HEK293T (cell line): Measurements from ENCODE around the gene BID.

Source experiments
- BHLHE40 ChIP-seq: fragments of 450-650 bp; IDR thresholded peaks from 2 replicates; pipeline ENCODE4 v1.6.1; 2016; ENCODE audit warnings: mild to moderate bottlenecking, moderate library complexity, borderline replicate concordance
- FOXA1 ChIP-seq: fragments of 450-650 bp; IDR thresholded peaks from 2 replicates; pipeline ENCODE4 v1.6.1; 2016; ENCODE audit warnings: mild to moderate bottlenecking
- FOXK2 ChIP-seq: fragments of 450-650 bp; IDR thresholded peaks from 2 replicates; pipeline ENCODE4 v1.6.1; 2016; ENCODE audit warnings: mild to moderate bottlenecking
- HDGF ChIP-seq: fragments of 450-650 bp; IDR thresholded peaks from 2 replicates; pipeline ENCODE4 v1.6.1; 2017; ENCODE audit warnings: antibody characterized with exemption, borderline replicate concordance
- SP1 ChIP-seq: fragments of 450-650 bp; IDR thresholded peaks from 2 replicates; pipeline ENCODE4 v1.6.1; 2017
- SUZ12 ChIP-seq: fragments of 450-650 bp; IDR thresholded peaks from 2 replicates; pipeline ENCODE4 v1.6.1; 2016; ENCODE audit warnings: mild to moderate bottlenecking
- TARDBP ChIP-seq: fragments of 450-650 bp; IDR thresholded peaks from 2 replicates; pipeline ENCODE4 v1.6.1; 2016
- TF ChIP-seq, protein P1 (sequence below): fragments of 450-650 bp; IDR thresholded peaks from 2 replicates; pipeline ENCODE4 v1.6.1; 2016

DNA sequence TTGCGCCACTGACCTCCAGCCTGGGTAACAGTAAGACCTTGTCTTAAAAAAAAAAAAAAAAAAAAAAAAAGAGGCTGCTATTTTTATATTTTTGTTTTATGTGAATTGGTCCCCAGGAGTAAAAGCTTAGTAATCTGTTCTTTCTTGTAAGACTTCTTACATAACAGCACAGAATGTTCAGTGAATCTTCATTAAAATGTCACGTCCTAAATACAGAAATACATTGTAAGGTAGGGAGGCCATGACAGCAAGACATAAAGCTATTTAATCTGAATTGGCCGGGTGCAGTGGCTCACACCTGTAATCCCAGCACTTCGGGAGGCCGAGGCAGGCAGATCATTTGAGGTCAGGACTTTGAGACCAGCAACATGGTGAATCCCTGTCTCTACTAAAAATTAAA is 64.2 kb downstream of the BID start:
- TF ChIP-seq, protein P1, sequence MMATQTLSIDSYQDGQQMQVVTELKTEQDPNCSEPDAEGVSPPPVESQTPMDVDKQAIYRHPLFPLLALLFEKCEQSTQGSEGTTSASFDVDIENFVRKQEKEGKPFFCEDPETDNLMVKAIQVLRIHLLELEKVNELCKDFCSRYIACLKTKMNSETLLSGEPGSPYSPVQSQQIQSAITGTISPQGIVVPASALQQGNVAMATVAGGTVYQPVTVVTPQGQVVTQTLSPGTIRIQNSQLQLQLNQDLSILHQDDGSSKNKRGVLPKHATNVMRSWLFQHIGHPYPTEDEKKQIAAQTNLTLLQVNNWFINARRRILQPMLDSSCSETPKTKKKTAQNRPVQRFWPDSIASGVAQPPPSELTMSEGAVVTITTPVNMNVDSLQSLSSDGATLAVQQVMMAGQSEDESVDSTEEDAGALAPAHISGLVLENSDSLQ: no peak
- TF ChIP-seq FOXA1 (no peak), FOXK2 (no peak), BHLHE40 (no peak), TARDBP (no peak), HDGF (no peak), SP1 (no peak), SUZ12 (no peak)
